Fibroblast of mammary gland (primary cell): ENCODE results near the gene SLC25A42.

ENCODE experiments used
- DNase-seq: peaks from one replicate; pipeline ENCODE4 v3.0.0-alpha.2; 2010; ENCODE audit warnings: low read depth
- H3K4me3 ChIP-seq: 2 replicates; pipeline ENCODE4 v1.5.1; 2011; ENCODE audit warnings: low read depth, mild to moderate bottlenecking, low read length, moderate library complexity; ENCODE audit not compliant: control insufficient read depth
- CTCF ChIP-seq: conservative IDR thresholded peaks from 2 replicates; pipeline ENCODE4 v1.5.1; 2011; ENCODE audit warnings: low read depth, low read length, inconsistent platforms; ENCODE audit not compliant: control insufficient read depth, insufficient read depth

Gene SLC25A42

GRCh38 chr19:19120308-19121231, 56.8 kb downstream of the SLC25A42 start:
- H3K4me3 ChIP-seq, result no peak overlapping the region
- no peak for TF ChIP-seq CTCF
- peak; percentile 71 for DNase-seq

GRCh38 chr19:19121371-19121770, 57.6 kb downstream of the SLC25A42 start:
- no peak for DNase-seq

GRCh38 chr19:19122902-19123301, 59.1 kb downstream of the SLC25A42 start:
- TF ChIP-seq CTCF, result no peak
- no peak for DNase-seq
- H3K4me3 ChIP-seq, result no peak overlapping the region

More at GRCh38 chr19:19121371-19121770, 57.6 kb downstream of the SLC25A42 start:
- TF ChIP-seq CTCF, result no peak
- H3K4me3 ChIP-seq, result no peak overlapping the region

GRCh38 chr19:19123386-19123785, 59.6 kb downstream of the SLC25A42 start:
- no peak for TF ChIP-seq CTCF
- DNase-seq, result no peak
- no peak overlapping the region for H3K4me3 ChIP-seq

- no peak overlapping the region for H3K4me3 ChIP-seq
- DNase-seq, result no peak
- TF ChIP-seq CTCF, result no peak
Measured at GRCh38 chr19:19126102-19126501, 62.3 kb downstream of the SLC25A42 start.

- no peak for TF ChIP-seq CTCF
- H3K4me3 ChIP-seq, result no peak overlapping the region
- DNase-seq, result no peak
Measured at GRCh38 chr19:19131989-19132388, 68.2 kb downstream of the SLC25A42 start.
